Posterior vena cava (tissue), 2 donors: ENCODE results near the gene MRPL1. TPM values are rescaled to one million over a fixed set of nuclear protein-coding genes. Genes with fewer than 3 reads are reported as not detected.
"Not testable (repeated sequence)": the region's sequence is repeated elsewhere in the genome, so short reads cannot be mapped to it uniquely, and the experiment has no call there.

Experiments
- DNase-seq: peaks from one replicate; pipeline ENCODE4 v3.0.0-alpha.2; 2020; ENCODE audit warnings: low spot score
- intact Hi-C, 2 donors: fragments of 100-400 bp; cut with DNase I; formaldehyde crosslinking; loops; one replicate each; pipeline versions ENCODE4 v1.14.1 to v1.14.2; 2022 to 2023
- total RNA-seq, 2 donors: library from RNA; stranded (reverse); fragmentation: NEBNext Ultra II Directional; extraction: Animal tissue kit (Norgen Biotek cat#: 25700); gene quantifications; one replicate each; pipeline ENCODE4 v1.2.1, GENCODE V29; 2021
- donor health status: DM: yes; HTN: yes; CAD: no.
- donor health status: DM: yes; HTN: yes; CAD: no.

Gene MRPL1
- total RNA-seq, 2 donors from 2014 or later: 38.4 to 45.3 TPM

DNA sequence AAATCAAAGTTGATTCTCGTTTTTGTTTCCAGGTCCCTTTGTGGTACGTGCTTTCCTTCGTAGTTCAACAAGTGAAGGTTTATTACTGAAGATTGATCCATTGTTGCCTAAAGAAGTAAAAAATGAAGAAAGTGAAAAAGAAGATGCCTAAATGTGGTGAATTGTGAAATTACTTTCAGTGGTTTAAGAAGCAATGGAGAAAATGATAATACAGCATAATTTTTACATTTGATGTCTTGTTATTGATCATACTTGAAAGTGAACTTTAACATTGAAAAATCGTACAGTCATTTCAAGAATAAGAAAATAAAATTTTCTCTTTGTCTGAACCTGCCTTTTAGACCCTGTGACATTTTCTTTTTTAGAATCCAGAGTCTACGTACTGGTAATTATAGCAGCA is 89.8 kb downstream of the MRPL1 start:
- no peak for DNase-seq
- intact Hi-C loops: no loop called here

DNA sequence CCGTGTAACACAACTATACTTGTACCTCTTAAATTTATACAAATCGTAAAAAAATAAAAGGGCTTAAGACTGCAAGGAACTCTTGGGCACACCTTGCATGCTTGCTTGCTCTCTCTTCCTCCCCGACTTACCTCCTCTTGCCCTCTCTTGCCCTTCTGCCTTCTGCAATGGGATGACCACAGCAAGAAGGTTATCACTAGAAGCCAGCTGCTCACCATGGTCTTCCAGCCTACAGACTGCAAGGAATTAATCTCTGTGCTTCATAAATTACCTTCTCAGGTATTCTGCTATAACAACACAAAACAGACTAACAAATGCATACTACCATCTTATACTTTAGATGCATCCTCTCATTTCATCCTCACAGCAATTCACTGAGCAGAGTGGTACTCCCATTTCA is 92.1 kb downstream of the MRPL1 start:
- intact Hi-C loops: no loop called here

DNA sequence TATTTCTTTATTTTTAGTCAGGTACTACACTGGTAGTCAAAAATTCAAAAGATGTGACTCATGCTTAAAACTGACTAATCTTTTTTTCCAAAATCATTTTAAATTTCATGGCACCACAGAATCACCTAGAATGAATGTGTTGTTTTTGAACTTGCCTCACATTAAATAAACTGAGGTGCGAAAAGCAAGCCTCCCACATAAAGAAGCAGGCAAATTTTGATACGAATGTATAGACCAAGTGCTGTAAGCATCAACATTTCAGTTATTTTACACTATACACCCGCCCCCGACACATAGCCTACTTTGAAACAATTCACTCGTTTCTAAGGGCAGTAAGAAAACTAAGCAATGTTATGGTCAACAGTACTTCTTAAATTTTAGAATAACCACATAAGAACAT is 94.3 kb downstream of the MRPL1 start:
- intact Hi-C loops: no loop called here

More for the DNA sequence above, 92.1 kb downstream of the MRPL1 start:
- DNase-seq: no peak

DNA sequence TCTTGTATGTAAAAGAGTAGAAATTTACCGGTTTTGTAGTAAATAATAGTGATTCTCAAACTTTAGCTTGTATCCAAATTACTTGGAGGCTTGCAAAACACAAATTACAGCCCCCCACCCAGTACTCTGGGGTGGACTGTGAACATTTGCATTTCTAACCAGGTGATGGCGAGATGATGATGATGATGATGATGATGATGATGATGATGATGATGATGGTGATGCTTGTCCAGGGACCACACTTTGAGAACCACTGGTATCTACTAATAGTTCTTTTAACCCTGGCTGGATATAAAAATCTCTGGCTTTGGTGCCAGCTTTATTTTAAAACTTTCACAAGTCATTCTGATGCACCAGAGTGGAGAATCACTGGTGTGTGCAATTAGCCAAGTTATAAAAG is 96.3 kb downstream of the MRPL1 start:
- intact Hi-C loops: no loop called here
- no peak for DNase-seq

More for the DNA sequence above, 94.3 kb downstream of the MRPL1 start:
- no peak for DNase-seq

DNA sequence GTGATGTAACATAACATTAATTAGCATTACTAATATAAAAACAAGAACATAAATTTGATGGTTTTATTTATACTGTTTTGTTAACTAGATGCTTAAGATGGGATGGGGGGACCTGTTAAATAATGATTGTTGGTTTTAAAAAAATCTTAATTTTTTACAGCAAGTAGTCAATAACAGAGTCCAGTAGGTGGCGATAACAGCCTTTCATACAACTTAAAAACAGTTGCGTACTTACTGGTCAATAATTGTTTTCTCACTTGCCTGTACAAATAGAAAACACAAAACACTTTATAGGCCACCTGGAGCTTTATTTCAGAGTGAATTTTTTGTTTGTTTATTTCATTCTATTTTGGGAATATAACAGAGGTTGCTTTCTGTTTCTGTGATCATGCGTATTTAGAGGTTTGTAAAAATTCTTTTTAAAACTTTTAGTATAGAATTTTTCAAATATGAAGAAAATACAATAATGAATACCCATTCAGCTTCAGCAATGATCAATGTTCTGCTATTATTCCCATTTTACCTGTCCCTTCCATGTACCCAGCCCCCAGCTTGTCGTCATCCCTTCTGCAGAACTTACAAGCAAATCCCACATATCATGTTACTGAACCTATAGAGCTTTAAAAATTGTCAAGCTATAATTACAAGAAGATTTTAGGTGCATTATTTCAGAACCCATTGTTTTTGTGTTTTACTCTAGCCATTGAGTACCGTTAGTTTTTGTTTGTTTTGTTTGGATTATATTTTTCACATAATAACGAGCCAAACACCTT is 97.1 kb downstream of the MRPL1 start:
- DNase-seq: no peak
- intact Hi-C loops: no loop called here

DNA sequence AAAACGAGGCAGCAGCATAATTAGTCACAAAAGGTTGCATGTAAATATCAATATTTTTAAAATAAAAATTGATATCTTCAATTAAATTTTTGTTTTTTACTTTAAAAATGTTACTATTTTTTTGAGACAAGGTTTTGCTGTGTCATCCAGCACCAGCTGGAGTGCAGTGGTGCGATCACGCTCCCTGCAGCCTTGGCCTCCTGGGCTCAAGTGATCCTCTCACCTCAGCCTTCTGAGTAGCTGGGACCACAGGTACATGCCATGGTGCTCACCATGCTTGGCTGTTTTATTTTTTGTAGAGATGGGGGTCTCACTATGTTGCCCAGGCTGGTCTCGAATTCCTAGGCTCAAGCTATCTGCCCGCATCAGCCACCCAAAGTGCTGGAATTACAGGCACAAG is 97.7 kb downstream of the MRPL1 start:
- DNase-seq: no peak
- intact Hi-C loops: no loop called here

DNA sequence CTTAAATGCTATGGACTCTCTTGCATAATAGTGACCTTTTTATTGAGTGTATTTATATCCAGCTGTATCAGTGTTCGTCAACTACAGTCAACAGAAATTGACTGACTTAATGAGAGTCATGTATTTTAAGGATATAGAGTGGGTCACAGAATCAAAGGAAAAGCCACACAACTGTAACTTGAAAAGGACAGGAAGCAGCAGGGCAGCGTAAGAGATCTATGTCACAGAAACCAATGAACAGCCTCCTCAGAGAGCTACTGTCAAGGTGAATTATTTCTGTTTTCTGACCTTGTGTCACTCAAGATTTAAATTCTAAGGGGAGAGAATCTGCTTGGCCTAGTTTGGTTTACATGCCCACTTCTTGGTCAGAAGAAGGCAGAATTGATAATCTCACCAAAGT is 100.4 kb downstream of the MRPL1 start:
- intact Hi-C loops: no loop called here

DNA sequence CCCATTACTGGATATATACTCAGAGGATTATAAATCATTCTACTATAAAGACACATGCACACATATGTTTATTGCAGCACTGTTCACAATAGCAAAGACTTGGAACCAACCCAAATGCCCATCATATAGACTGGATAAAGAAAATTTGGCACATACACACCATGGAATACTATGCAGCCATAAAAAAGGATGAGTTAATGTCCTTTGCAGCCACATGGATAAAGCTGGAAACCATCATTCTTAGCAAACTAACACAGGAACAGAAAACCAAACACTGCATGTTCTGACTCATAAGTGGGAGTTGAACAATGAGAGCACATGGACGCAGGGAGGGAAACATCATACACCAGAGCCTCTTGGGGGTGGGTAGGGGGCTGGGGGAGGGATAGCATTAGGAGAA is 111.0 kb downstream of the MRPL1 start:
- DNase-seq, intact Hi-C loops: not testable (repeated sequence)

More for the DNA sequence above, 100.4 kb downstream of the MRPL1 start:
- no peak for DNase-seq

DNA sequence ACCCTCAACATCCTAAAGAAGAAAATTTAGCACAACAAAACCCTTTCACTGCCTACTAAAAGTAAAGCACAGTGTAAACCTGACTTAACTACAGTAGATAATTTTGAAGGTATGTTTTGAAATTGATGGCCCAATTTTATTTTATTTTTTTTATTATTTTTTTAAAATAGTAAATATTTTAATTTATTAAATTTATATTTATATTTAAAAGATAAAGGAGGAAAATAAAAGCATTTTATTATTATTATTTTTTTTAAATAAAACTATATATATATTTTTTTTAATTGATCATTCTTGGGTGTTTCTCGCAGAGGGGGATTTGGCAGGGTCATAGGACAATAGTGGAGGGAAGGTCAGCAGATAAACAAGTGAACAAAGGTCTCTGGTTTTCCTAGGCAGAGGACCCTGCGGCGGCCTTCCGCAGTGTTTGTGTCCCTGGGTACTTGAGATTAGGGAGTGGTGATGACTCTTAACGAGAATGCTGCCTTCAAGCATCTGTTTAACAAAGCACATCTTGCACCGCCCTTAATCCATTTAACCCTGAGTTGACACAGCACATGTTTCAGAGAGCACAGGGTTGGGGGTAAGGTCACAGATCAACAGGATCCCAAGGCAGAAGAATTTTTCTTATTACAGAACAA is 120.4 kb downstream of the MRPL1 start:
- DNase-seq, intact Hi-C loops: not testable (repeated sequence)

DNA sequence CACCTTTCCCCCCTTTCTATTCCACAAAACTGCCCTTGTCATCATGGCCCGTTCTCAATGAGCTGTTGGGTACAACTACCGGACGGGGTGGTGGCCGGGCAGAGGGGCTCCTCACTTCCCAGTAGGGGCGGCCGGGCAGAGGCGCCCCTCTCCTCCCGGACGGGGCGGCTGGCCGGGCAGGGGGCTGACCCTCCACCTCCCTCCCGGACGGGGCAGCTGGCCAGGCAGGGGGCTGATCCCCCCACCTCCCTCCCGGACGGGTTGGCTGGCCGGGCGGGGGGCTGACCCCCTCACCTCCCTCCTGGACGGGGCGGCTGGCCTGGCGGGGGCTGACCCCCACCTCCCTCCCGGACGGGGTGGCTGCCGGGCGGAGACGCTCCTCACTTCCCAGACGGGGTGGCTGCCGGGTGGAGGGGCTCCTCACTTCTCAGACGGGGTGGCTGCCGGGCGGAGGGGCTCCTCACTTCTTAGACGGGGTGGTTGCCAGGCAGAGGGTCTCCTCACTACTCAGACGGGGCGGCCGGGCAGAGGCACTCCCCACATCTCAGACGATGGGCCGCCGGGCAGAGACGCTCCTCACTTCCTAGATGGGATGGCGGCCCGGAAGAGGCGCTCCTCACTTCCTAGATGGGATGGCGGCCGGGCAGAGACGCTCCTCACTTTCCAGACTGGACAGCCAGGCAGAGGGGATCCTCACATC is 121.1 kb downstream of the MRPL1 start:
- DNase-seq, intact Hi-C loops: not testable (repeated sequence)

DNA sequence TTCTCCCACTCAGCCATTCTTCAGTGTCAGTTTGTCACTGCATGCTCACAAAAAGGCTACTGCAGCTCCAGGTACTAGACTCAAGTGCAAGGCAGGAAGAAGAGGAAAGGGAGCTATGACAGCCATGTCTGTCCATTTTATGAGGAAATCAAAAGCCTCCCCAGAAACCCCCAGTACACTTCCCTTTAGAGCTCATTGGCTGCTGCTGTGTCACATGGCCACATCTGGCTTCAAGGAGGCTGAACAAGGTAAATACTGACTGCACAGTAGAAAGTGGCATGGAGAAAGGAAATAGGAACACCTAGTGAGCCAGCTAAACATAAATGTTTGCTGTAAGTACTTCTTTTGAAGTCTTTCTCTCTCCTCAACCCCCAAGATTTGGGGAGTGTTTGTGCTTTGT is 127.3 kb downstream of the MRPL1 start:
- no peak for DNase-seq
- intact Hi-C loops: no loop called here

DNA sequence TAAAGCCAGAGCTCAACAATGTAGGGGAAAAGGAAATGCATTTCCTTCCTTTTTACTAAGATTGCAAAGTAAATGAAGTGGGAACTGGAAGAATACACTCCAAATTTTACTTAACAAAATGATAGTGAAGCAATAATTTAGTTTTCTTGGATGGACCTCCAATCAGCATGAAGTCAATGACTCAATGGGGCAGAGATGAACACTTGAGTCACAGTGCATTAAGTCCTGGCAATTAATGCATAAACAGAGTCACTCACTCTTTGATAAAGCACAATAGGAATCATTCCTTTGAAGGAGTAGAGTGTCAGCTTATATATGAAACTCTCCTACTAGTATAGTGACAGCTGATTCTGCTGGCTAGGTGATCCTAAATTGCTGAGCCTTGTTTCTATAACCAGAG is 127.8 kb downstream of the MRPL1 start:
- no peak for DNase-seq
- intact Hi-C loops: no loop called here

DNA sequence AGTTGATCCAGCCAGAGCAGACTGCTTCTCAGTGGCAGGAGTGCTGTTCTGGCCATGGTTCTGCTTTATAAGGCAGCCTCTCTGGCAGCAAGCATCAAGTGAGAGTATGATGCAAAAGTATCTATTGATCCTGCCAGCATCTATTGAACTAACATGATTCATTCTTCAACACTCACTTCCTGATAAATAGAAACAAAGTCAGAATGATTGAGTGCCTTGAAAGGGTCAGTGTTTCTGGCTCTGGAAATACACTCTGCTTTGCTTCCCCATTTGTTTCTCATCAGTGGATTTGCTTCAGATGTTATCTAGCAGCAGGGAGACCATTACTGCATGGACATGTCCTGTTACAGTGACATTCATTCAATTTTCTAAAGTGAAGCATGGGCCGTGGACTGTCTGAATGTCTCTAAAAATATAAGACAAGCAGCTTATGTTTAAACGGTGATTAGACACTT is 128.3 kb downstream of the MRPL1 start:
- DNase-seq: no peak
- intact Hi-C loops: no loop called here

DNA sequence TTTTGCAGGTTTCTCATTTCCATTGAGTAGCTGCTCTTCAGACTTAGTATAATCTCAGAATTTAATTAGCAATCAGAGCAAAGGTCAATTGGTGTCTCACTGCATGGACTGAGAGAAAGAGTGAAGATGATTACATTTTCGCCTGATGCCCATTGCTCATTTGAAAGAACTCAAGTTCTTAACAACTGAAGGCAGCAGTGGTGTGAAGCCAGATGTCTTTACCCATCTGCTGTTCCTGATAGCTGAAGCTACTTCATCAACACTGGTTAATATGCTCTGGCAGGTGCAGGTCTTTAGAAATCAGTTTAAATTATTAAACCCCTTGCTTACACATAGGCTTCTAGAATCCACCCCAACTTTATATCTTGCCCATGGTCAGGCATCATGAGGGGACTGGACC is 130.0 kb downstream of the MRPL1 start:
- intact Hi-C loops: no loop called here
- DNase-seq: no peak

DNA sequence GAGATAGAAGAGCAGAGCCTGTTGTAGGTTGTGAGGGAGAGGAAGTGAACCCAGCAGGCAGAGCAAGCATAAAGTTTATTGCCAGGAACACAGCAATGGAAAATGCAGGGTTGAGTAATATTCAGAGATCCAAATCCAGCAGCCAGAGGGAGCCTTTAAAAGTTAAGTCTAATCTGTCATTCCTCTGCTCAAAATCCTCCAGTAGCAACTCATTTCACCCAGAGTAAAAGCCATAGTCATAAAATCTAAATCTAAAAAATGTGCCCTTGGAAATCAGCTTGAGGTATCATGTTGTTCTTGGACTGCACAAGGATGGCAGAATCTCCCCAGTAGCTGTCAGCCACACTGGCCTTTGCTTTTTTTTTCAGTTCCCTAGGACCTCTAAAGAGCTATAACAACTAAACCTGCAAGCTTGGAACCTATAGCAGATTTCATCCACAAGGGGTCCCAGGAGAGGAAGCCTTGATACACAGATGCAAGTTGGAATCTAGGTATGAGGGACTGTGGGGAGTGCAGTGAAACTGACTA is 131.6 kb downstream of the MRPL1 start:
- DNase-seq: no peak
- intact Hi-C loops: no loop called here

DNA sequence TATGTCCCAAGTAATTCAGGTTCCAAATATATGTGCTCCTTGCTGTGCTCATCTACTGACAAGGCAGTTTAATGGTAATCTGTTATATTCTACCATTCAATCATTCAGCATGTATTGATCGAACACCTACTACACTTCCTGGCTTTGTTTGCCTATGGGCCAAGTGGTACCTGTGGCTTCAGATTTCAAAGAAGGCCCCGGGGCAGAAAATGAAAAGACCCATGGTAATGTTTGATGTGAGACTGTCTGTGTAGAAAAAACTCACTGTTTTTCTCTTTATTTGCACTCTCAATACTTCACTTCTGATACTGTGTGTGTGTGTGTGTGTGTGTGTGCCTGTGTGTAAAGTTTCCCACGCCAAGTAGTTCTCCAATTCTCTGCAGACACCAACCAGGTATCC is 133.4 kb downstream of the MRPL1 start:
- no peak for DNase-seq
- intact Hi-C loops: no loop called here

DNA sequence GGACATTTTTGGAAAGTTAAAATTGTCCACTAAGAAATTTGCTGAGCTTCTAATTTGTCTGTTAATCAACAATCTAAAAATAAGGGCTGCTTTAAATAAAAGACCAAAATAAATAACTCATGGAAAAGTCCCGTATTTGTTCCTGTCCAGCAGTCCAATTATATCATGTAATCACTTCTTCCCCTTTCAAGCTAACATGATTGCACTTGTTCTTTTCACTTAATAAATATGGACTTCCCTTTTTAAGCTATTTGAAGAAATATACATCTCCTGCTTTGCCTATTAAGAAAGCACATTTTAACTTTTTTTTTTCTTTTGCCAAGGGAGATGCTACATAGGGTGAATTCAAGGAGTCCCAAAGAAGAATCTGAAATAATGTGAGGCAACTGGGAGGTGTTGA is 138.9 kb downstream of the MRPL1 start:
- intact Hi-C loops: no loop called here
- DNase-seq: no peak

DNA sequence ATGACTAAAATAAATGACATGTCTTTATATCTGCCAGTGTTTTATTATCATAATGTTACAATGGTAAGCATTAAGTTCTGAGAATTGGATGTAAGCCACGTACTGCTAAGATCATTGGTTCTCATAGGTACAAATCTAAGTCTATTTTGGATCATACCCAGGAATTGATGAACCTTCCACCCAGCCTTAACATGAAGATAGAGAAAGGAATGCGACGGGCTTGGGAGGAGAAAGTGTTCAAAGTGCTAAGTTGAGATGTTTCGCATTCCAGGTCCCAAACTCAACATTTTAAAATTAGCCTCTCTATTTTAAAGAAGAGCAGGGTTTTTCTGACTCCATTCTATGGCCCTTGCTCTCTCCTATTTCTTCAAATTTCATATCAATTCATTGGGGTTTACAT is 139.6 kb downstream of the MRPL1 start:
- intact Hi-C loops: no loop called here
- DNase-seq: no peak
